NT2/D1 (cell line): Measurements from ENCODE around the gene VPS35.
"Not testable (repeated sequence)": the region's sequence is repeated elsewhere in the genome, so short reads cannot be mapped to it uniquely, and the experiment has no call there.

Experiments
- YY1 ChIP-seq: IDR thresholded peaks from 2 replicates; pipeline ENCODE4 v1.6.1; 2011; ENCODE audit not compliant: insufficient read length, insufficient read depth
- ZNF274 ChIP-seq: IDR thresholded peaks from 2 replicates; pipeline ENCODE4 v1.6.1; 2011; ENCODE audit warnings: mild to moderate bottlenecking, low read depth, low read length

DNA sequence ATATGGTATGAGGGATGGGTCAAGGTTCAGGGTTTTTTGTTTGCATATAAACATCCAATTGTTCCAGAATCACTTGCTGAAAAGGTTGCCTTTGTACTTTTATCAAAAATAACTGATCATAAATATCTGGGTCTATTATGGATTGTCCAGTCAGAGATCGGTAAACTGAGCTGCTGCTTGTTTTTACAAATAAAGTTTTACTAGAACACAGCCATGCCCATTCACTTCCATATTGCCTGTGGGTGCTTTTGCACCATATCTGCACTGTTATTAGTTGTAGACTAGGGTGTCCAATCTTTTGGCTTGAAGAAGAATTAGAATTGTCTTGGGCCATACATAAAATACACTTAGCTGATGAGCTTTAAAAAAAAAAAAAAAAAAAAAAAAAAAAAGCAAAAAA is 11.0 kb downstream of the VPS35 start:
- not testable (repeated sequence) for TF ChIP-seq ZNF274, YY1
